ENCODE data around the gene OR3A1.
"Not testable (repeated sequence)": the region's sequence is repeated elsewhere in the genome, so short reads cannot be mapped to it uniquely, and the experiment has no call there.

OR3A1 gene

GRCh38 chr17:3298260-3298659 is at the start of gene OR3A1:
OR3A1 (minus strand) TSS chr17:3298360; CDS start chr17:3292582, 5,778 bp downstream.
- H3K9me3 Mint-ChIP-seq (ENCODE audit: low read depth): no peaks in the 10 kb centered on the region
- H3K4me1 Mint-ChIP-seq (ENCODE audit: low read depth): no peaks in the 10 kb centered on the region
- peaks cover 6% of the 10 kb centered on the region for H3K27me3 Mint-ChIP-seq
- no peaks in the 10 kb centered on the region for H3K36me3 Mint-ChIP-seq
- H3K27ac Mint-ChIP-seq: no peak within 1 kb of the TSS
- H3K4me3 Mint-ChIP-seq: no peak within 1 kb of the TSS

- not testable (repeated sequence) for H3K27ac Mint-ChIP-seq; H3K4me1 Mint-ChIP-seq (ENCODE audit: low read depth); H3K4me3 Mint-ChIP-seq
- Mint-ChIP-seq H3K27me3 (peaks cover 30% of the 10 kb centered on the region), H3K36me3 (peaks cover 15% of the 10 kb centered on the region), H3K9me3 (ENCODE audit: low read depth) (peaks cover 13% of the 10 kb centered on the region)
These were observed 44.6 kb upstream of the OR3A1 start for GRCh38 chr17:3342782-3343181.

- no peaks in the 10 kb centered on the region for H3K4me1 Mint-ChIP-seq (ENCODE audit: low read depth)
- H3K4me3 Mint-ChIP-seq: no peak overlapping the region
- H3K27ac Mint-ChIP-seq: no peak overlapping the region
- H3K9me3 Mint-ChIP-seq (ENCODE audit: low read depth): peaks cover 5% of the 10 kb centered on the region
- H3K36me3 Mint-ChIP-seq: peaks cover 6% of the 10 kb centered on the region
- H3K27me3 Mint-ChIP-seq: peaks cover 17% of the 10 kb centered on the region
These were observed 37.7 kb upstream of the OR3A1 start for GRCh38 chr17:3335876-3336275.

GRCh38 chr17:3318336-3318735 is 20.2 kb upstream of the OR3A1 start:
- Mint-ChIP-seq H3K27me3 (no peaks in the 10 kb centered on the region), H3K27ac (no peak overlapping the region), H3K4me3 (no peak overlapping the region), H3K9me3 (ENCODE audit: low read depth) (no peaks in the 10 kb centered on the region), H3K36me3 (no peaks in the 10 kb centered on the region), H3K4me1 (ENCODE audit: low read depth) (no peaks in the 10 kb centered on the region)

- Mint-ChIP-seq H3K4me1 (ENCODE audit: low read depth) (no peaks in the 10 kb centered on the region), H3K27me3 (peaks cover 1% of the 10 kb centered on the region), H3K9me3 (ENCODE audit: low read depth) (no peaks in the 10 kb centered on the region), H3K36me3 (no peaks in the 10 kb centered on the region), H3K27ac (no peak overlapping the region), H3K4me3 (no peak overlapping the region)
These were observed 18.7 kb upstream of the OR3A1 start for GRCh38 chr17:3316836-3317235.

- Mint-ChIP-seq H3K27ac (no peak overlapping the region), H3K9me3 (ENCODE audit: low read depth) (no peaks in the 10 kb centered on the region), H3K4me1 (ENCODE audit: low read depth) (no peaks in the 10 kb centered on the region), H3K4me3 (no peak overlapping the region), H3K36me3 (no peaks in the 10 kb centered on the region), H3K27me3 (peaks cover 7% of the 10 kb centered on the region)
These were observed 10.4 kb upstream of the OR3A1 start for GRCh38 chr17:3308603-3309002.

GRCh38 chr17:3295632-3296031 is 2.5 kb downstream of the OR3A1 start:
- Mint-ChIP-seq H3K4me1 (ENCODE audit: low read depth) (no peaks in the 10 kb centered on the region), H3K9me3 (ENCODE audit: low read depth) (no peaks in the 10 kb centered on the region), H3K27me3 (peaks cover 20% of the 10 kb centered on the region), H3K27ac (no peak overlapping the region), H3K4me3 (no peak overlapping the region), H3K36me3 (no peaks in the 10 kb centered on the region)

GRCh38 chr17:3293548-3293947 is 4.6 kb downstream of the OR3A1 start:
- H3K4me1 Mint-ChIP-seq (ENCODE audit: low read depth); H3K4me3 Mint-ChIP-seq; H3K36me3 Mint-ChIP-seq; H3K9me3 Mint-ChIP-seq (ENCODE audit: low read depth); H3K27ac Mint-ChIP-seq: not testable (repeated sequence)
- H3K27me3 Mint-ChIP-seq: peaks cover 28% of the 10 kb centered on the region

GRCh38 chr17:3282901-3283300 is 15.3 kb downstream of the OR3A1 start:
- no peaks in the 10 kb centered on the region for H3K36me3 Mint-ChIP-seq
- H3K27ac Mint-ChIP-seq: no peak overlapping the region
- H3K4me1 Mint-ChIP-seq (ENCODE audit: low read depth): no peaks in the 10 kb centered on the region
- no peaks in the 10 kb centered on the region for H3K9me3 Mint-ChIP-seq (ENCODE audit: low read depth)
- H3K27me3 Mint-ChIP-seq: peaks cover 4% of the 10 kb centered on the region
- no peak overlapping the region for H3K4me3 Mint-ChIP-seq

- peaks cover 12% of the 10 kb centered on the region for H3K9me3 Mint-ChIP-seq (ENCODE audit: low read depth)
- H3K4me1 Mint-ChIP-seq (ENCODE audit: low read depth): no peaks in the 10 kb centered on the region
- H3K4me3 Mint-ChIP-seq: no peak overlapping the region
- no peaks in the 10 kb centered on the region for H3K36me3 Mint-ChIP-seq
- no peak overlapping the region for H3K27ac Mint-ChIP-seq
- H3K27me3 Mint-ChIP-seq: peaks cover 5% of the 10 kb centered on the region
These were observed 22.0 kb downstream of the OR3A1 start for GRCh38 chr17:3276126-3276525.

GRCh38 chr17:3271072-3271848 is 26.9 kb downstream of the OR3A1 start:
- H3K36me3 Mint-ChIP-seq: no peaks in the 10 kb centered on the region
- H3K9me3 Mint-ChIP-seq (ENCODE audit: low read depth): peaks cover 13% of the 10 kb centered on the region
- H3K27me3 Mint-ChIP-seq: peaks cover 8% of the 10 kb centered on the region
- no peak overlapping the region for H3K4me3 Mint-ChIP-seq
- no peaks in the 10 kb centered on the region for H3K4me1 Mint-ChIP-seq (ENCODE audit: low read depth)
- H3K27ac Mint-ChIP-seq: no peak overlapping the region

- Mint-ChIP-seq H3K9me3 (ENCODE audit: low read depth) (peaks cover 7% of the 10 kb centered on the region), H3K27me3 (peaks cover 2% of the 10 kb centered on the region), H3K27ac (no peak overlapping the region), H3K4me3 (no peak overlapping the region), H3K4me1 (ENCODE audit: low read depth) (no peaks in the 10 kb centered on the region), H3K36me3 (no peaks in the 10 kb centered on the region)
These were observed 37.6 kb downstream of the OR3A1 start for GRCh38 chr17:3260600-3260999.

GRCh38 chr17:3260163-3260562 is 38.0 kb downstream of the OR3A1 start:
- Mint-ChIP-seq H3K36me3 (no peaks in the 10 kb centered on the region), H3K27ac (no peak overlapping the region), H3K4me3 (no peak overlapping the region), H3K27me3 (peaks cover 2% of the 10 kb centered on the region), H3K4me1 (ENCODE audit: low read depth) (no peaks in the 10 kb centered on the region), H3K9me3 (ENCODE audit: low read depth) (peaks cover 7% of the 10 kb centered on the region)

GRCh38 chr17:3256575-3256974 is 41.6 kb downstream of the OR3A1 start:
- H3K27me3 Mint-ChIP-seq: peaks cover 5% of the 10 kb centered on the region
- no peak overlapping the region for H3K27ac Mint-ChIP-seq

GRCh38 chr17:3249013-3249412 is 49.1 kb downstream of the OR3A1 start:
- H3K27ac Mint-ChIP-seq; H3K4me3 Mint-ChIP-seq; H3K9me3 Mint-ChIP-seq (ENCODE audit: low read depth); H3K27me3 Mint-ChIP-seq; H3K36me3 Mint-ChIP-seq; H3K4me1 Mint-ChIP-seq (ENCODE audit: low read depth): not testable (repeated sequence)

More at GRCh38 chr17:3256575-3256974, 41.6 kb downstream of the OR3A1 start:
- Mint-ChIP-seq H3K4me1 (ENCODE audit: low read depth) (no peaks in the 10 kb centered on the region), H3K36me3 (peaks cover 3% of the 10 kb centered on the region), H3K9me3 (ENCODE audit: low read depth) (peaks cover 13% of the 10 kb centered on the region), H3K4me3 (no peak overlapping the region)

GRCh38 chr17:3244841-3245240 is 53.3 kb downstream of the OR3A1 start:
- not testable (repeated sequence) for H3K27me3 Mint-ChIP-seq, H3K27ac Mint-ChIP-seq

More at GRCh38 chr17:3244841-3245240, 53.3 kb downstream of the OR3A1 start:
- H3K9me3 Mint-ChIP-seq (ENCODE audit: low read depth); H3K4me1 Mint-ChIP-seq (ENCODE audit: low read depth); H3K4me3 Mint-ChIP-seq; H3K36me3 Mint-ChIP-seq: not testable (repeated sequence)

Data from activated naive CD8-positive, alpha-beta T cell (primary cell).